ENCODE results near the gene DFFB.

The DFFB gene

GRCh38 chr1:3816331-3817137, 40.7 kb upstream of the DFFB start:
- peaks cover 0 to 71% of the 10 kb centered on the region in 2 experiments; a peak in 1 of 3 replicates for H3K36me3 ChIP-seq (ENCODE audit: control insufficient read depth in 2 of 2, insufficient read depth in 1 of 2, low read length in 2 of 2)

GRCh38 chr1:3817138-3817740, 40.0 kb upstream of the DFFB start:
- ChIA-PET POLR2A (no interaction called here), CTCF (no interaction called here)
- Histone ChIP-seq H3K9me3 (ENCODE audit: control insufficient read depth, insufficient read depth, low read depth, low read length) (no peaks in the 10 kb centered on the region), H3K4me3 (ENCODE audit: low read depth, low read length) (no peak overlapping the region), H3K27ac (ENCODE audit: extremely low read depth, low read depth, low read length) (no peak overlapping the region), H3K4me1 (ENCODE audit: control insufficient read depth, insufficient read depth, low read length) (no peaks in the 10 kb centered on the region), H3K36me3 (ENCODE audit: control insufficient read depth in 2 of 2, insufficient read depth in 1 of 2, low read length in 2 of 2) (peaks cover 0 to 78% of the 10 kb centered on the region in 2 experiments; a peak in 1 of 3 replicates)
- TF ChIP-seq WT1 (tag by site-specific recombination; IDR thresholded peaks at IDR 0.05) (no peak), ZNF223 (tag by site-specific recombination; IDR thresholded peaks at IDR 0.05) (no peak), SCRT2 (tag by site-specific recombination; IDR thresholded peaks at IDR 0.05) (0 out of 2 replicates have a peak, but pooled peaks have one; percentile 15)

More at GRCh38 chr1:3816331-3817137, 40.7 kb upstream of the DFFB start:
- Histone ChIP-seq H3K4me3 (ENCODE audit: low read depth, low read length) (no peak overlapping the region), H3K4me1 (ENCODE audit: control insufficient read depth, insufficient read depth, low read length) (no peaks in the 10 kb centered on the region; the same call in 1 of the 2 replicates), H3K9me3 (ENCODE audit: control insufficient read depth, insufficient read depth, low read depth, low read length) (no peaks in the 10 kb centered on the region), H3K27ac (ENCODE audit: extremely low read depth, low read depth, low read length) (no peak overlapping the region)
- ChIA-PET CTCF (no interaction called here), POLR2A (no interaction called here)
- TF ChIP-seq ZNF10 (tag by site-specific recombination; IDR thresholded peaks at IDR 0.05) (no peak), ZIC2 (tag by site-specific recombination; IDR thresholded peaks at IDR 0.05) (no peak), ZNF654 (tag by site-specific recombination; IDR thresholded peaks at IDR 0.05; ENCODE audit: low read depth) (no peak), ZNF121 (tag by site-specific recombination; IDR thresholded peaks at IDR 0.05) (no peak), TRIM28 (IDR thresholded peaks at IDR 0.05; ENCODE audit: borderline replicate concordance, low read length) (no peak), ZNF843 (tag by site-specific recombination; IDR thresholded peaks at IDR 0.05) (no peak), ZNF174 (tag by site-specific recombination; IDR thresholded peaks at IDR 0.05) (no peak), PRDM10 (tag by site-specific recombination; IDR thresholded peaks at IDR 0.05) (no peak), ZNF510 (tag by site-specific recombination; IDR thresholded peaks at IDR 0.05; ENCODE audit: insufficient replicate concordance) (no peak), ZNF624 (tag by site-specific recombination; IDR thresholded peaks at IDR 0.05) (no peak)

- CTCF ChIA-PET: interaction anchor here (0.6 kb wide), 1 partner anchor 1032 kb away, joined by 3 read pairs; no protein-coding TSS in a partner anchor
- no peaks in the 10 kb centered on the region for H3K9me3 ChIP-seq (ENCODE audit: control insufficient read depth, insufficient read depth, low read depth, low read length)
- peaks cover 0 to 86% of the 10 kb centered on the region in 2 experiments; a peak in 1 of 3 replicates for H3K36me3 ChIP-seq (ENCODE audit: control insufficient read depth in 2 of 2, insufficient read depth in 1 of 2, low read length in 2 of 2)
- H3K4me1 ChIP-seq (ENCODE audit: control insufficient read depth, insufficient read depth, low read length): no peaks in the 10 kb centered on the region
- POLR2A ChIA-PET: no interaction called here
- TF ChIP-seq ZNF19 (tag by site-specific recombination; IDR thresholded peaks at IDR 0.05; ENCODE audit: low read depth) (no peak), ZNF610 (tag by site-specific recombination; IDR thresholded peaks at IDR 0.05; ENCODE audit: borderline replicate concordance) (no peak), OVOL3 (tag by site-specific recombination; IDR thresholded peaks at IDR 0.05) (no peak), KLF16 (tag by site-specific recombination; IDR thresholded peaks at IDR 0.05) (no peak), KLF1 (tag by site-specific recombination; IDR thresholded peaks at IDR 0.05) (no peak), ZNF121 (tag by site-specific recombination; IDR thresholded peaks at IDR 0.05) (no peak), ZXDB (tag by site-specific recombination; IDR thresholded peaks at IDR 0.05) (no peak), ZBTB10 (tag by site-specific recombination; IDR thresholded peaks at IDR 0.05) (no peak), ZFP37 (tag by site-specific recombination; IDR thresholded peaks at IDR 0.05) (no peak), TRIM28 (IDR thresholded peaks at IDR 0.05; ENCODE audit: borderline replicate concordance, low read length) (no peak), ZNF585B (tag by site-specific recombination; IDR thresholded peaks at IDR 0.05) (no peak), ZNF529 (tag by site-specific recombination; IDR thresholded peaks at IDR 0.05; ENCODE audit: insufficient replicate concordance) (no peak)
- H3K4me3 ChIP-seq (ENCODE audit: low read depth, low read length): no peak overlapping the region
- no peak overlapping the region for H3K27ac ChIP-seq (ENCODE audit: extremely low read depth, low read depth, low read length)
Measured at GRCh38 chr1:3817821-3818597, 39.3 kb upstream of the DFFB start.

All from HEK293 (cell line).